Central memory CD4-positive, alpha-beta T cell (primary cell): ENCODE measurements around the gene VPS37C.
"Not testable (repeated sequence)": the region's sequence is repeated elsewhere in the genome, so short reads cannot be mapped to it uniquely, and the experiment has no call there.

Source experiments
- DNase-seq: peaks from one replicate; pipeline ENCODE4 v3.0.0; 2022

VPS37C gene

DNA sequence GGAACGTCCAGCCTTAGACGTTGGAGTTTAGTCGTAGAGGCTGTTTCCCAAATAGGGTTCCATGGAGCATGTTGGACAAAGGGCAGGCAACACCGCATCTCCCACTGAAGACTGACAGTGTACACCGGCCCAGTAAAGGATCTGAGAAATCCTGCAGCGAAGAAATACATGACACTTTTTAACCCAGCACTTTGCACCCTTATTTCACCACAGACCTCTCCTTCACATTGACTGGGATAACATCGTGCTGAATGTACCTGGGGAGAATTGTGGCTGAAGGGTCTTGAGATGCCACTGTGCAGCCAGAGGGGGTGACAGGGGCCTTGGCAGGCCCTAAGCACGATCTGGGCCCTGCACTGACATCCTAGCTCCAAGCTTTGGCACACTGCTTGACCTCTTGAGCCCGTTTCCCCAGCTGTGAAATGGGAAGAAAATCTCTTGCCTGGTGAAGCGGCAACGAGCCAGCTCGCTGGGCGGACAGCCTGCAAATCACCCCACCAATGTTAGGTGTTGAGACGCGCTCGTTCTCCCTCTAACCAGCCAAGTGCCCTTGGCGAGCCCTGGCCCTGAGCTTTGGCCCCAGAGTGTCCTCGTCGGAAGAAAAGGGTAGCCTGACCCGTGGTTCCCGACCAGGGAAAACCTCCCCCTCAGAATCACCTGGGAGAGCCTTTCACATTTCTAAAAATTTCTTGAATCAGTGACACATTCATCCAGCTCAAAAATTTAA is 45.6 kb downstream of the VPS37C start:
- no peak for DNase-seq

DNA sequence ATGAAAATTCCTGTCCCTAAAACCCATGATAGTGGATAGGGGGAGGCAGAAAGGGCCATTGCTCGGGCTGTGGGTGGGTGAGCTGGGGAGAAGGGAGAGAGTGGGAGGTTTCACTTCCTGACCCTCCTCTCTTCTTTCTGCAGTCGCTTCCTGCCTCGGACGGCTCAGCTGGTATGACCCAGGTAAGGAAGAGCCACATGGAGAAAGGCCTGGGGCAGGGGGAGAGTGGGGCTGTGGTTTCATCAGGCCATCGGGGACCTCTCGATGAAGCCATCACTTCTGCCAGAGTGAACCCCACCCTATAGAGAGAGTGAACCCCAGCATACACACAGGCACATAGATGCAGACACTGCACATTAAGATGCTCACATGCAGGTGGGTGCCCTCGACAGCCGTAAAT is 46.3 kb downstream of the VPS37C start:
- no peak for DNase-seq

DNA sequence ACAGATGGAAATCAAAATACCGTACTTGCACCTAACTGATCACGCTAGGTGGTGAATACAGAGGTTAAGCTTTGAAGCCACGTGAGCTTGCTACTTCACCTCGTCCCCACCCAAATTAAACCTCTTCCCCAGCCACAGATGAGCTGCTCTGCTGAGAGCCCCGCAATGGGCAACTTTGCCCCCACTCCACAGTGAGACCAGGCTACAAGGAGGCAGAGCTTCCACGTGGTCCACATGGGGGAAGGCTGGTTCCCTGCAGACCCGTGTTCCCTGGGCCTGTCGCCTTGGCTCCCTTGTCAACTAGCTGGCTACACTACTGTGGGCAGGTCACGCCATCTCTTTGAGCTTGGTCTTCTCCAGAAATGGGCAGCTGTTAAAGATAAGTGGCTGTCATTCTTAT is 48.0 kb downstream of the VPS37C start:
- no peak for DNase-seq

DNA sequence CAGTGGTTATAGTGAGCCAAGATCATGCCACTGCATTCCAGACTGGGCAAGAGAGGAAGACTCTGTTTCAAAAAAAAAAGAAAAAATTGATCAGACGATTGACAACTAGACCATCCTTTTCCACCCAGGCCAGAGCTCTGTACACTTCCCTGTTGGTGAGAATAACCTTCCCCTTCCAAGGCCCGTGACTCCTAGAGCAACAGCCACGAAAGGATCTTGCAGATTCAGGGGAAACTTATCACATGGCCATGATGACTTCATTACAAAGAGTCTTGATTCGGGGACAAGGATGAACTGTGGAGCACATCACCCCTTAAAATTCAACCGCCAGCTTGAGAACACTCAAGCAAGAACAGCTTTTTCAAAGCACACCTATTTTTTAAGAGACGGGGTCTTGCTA is 48.7 kb downstream of the VPS37C start:
- DNase-seq: no peak

DNA sequence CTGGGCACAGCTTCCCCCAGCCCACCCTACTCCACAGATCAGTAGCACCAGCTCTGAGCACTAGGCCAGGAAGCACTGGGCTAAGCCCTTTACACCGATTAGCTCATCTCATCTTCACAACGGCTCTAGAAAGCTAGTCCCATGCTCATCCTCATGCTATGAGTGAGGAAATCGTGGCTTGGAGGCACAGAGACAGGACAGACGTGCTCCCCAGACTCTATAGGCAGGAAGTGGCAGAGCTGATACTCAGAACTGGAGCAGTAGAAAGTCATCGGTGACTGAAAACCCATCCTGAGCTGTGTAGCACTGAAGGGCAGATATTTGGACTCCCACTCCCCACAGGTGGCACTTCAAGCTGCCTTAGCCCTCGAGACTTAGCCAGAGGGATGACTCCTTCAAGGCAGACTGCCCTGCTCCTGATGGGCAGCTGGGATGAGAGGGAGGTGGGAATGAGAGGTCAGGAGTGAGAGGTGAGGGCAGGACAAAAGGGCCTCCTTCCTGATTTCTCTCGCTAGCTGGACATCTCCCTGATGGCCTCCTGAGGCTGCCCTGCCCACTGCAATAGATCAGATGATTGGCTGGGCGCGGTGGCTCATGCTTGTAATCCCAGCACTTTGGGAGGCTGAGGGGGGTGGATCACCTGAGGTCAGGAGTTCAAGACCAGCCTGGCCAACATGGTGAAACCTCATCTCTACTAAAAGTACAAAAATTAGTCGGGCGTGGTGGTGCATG is 49.3 kb downstream of the VPS37C start:
- DNase-seq: peak; percentile 78

DNA sequence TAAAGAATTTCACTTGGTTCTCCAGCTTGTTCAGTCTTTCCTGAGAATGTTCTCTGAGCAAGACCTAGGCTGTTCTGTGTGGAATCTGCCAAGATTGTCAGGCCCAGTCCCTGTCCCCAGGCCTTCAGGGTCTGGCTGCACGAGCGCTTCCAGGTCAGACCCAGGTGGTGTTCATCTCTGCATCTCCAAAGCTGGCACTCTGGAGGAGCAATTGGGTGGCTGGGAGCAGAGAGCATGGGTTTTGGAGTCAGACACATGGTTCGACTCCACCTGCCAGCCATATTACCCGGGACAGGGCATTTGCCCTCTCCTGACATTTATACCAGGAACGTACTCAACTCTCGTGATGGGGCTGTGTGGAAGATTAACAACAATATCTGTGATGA is 50.2 kb downstream of the VPS37C start:
- no peak for DNase-seq

DNA sequence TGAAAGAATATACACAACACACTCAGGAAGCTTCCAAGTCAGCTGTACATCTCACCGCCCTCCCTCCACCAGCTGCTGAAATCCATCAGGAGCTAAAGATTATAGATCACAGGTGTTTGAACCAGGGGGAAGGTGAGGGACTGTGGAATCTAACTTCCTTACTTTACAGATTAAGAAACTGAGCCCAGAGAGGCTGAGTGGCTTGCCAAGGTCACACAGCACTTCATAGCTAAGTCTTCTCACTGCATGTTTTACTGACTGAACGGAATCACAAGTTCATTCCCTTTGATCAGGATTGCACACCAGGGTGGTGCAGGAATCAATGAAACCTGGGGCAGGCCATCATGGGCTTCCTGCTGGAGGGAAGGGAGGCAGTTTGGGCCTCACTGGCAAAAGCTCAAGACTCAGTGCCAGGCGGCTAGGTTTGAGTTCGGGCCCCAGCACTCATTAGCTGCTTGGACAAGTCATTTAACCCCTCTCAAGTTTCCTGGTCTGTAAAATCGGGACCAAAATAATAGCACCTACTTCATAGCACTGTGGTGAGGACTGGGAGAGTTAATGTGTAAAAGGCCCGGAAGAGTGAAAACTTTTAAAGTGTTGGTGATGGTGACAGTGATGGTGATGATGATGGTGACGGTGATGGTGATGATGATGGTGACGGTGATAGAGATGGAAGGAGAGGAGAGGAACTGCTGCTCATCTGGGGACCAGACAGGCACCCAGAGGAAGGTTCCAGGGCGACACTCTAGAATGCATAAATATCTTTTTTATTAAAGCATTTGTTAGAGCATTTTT is 50.8 kb downstream of the VPS37C start:
- peak; percentile 69 for DNase-seq

DNA sequence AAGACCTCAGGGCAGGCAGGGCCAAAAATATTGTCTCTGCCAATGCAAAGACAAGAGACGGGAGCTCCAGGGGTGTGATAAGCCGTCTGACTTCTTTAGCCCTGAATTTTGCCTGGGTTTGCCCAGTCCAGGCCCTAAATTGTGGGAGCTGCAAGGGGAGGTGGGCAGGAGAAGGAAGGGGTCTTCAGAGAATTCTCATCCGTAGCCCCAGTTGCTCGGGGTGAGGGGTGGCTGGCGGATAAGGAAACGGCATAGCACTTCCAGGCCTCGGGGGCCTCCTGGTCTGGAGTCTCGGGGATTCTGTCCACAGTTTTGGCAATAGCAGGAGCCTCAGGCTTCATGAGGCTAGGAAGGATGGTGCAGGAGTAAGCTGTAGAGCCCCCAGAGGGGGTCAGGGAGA is 51.6 kb downstream of the VPS37C start:
- no peak for DNase-seq

DNA sequence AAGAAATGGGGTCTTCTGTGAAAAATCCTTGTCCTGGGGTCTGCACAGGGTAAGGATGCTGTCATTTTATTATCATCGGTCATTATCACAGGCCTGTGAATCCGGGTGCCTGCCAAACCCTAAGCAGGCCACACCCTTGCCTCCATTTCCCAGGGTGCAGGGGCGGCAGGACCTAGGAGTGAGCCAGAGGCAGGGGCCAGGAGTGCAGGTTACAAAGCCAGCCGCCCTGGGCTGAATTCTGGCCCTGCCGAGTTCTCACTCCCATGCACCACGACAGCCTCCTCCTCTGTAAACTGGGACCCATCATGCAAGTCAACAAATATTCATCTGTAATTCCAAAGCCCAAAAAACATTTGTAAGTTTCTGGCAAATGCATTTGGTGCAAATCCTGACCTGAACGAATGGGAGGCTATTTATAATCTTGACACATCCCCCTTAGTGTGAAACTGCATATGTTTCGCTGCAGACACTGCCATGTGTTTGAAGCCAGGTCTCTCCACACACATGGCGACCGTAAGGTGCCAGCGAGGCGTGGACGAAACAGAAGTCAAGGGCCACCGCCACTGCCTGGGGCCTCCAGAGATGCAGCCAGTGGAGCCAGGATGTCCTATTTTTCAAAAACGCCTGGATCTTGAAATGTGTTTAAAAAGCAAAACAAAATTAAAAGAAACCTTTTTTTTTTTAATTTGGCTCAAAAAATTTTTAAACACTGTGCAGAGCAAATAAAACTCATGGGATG is 52.2 kb downstream of the VPS37C start:
- no peak for DNase-seq

DNA sequence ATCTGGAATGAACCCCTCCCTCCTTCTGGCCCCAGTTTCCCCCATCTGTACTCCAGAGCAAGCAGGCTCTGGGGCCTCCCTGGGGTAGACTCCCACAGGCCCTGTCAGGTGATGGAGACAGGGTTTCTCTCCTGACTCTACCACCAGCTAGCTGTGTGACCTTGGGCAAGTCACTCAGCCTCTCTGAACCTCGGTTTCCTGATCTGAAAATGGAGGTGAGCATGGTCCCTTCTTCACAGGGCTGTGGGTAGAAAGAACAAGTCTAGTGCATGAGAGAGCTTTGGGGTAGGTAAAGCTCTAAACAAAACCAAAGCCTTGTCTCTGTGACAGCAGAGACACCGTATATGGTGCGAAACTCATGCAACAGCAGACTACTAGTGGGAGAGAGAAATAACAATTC is 53.3 kb downstream of the VPS37C start:
- no peak for DNase-seq

DNA sequence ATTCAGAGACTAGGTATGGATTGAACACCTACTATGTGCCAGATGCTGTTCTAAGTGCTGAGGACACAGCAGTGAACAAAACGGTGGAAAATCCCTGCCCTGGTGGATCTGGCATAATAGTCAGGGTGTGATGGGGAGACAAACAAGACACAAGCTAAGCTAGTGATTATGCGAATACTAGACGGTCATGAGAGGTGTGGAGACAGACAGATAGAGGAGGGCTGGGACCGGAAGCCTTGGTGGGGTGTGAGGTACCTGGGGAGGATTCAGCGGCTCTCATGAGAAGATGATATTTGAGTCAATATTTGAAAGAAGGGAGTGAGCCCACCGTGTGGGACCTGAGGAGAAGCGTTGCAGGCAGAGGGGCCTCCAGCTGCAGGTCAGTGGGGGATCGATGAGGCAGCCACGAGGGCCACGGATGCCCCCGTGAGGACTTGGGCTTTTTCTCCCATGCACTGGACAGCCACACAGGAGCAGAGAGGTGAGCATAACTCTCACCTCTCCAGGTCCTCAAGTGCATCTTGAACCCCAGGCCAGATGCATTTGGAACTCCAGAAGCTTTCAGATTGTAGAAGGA is 54.2 kb downstream of the VPS37C start:
- DNase-seq: no peak

DNA sequence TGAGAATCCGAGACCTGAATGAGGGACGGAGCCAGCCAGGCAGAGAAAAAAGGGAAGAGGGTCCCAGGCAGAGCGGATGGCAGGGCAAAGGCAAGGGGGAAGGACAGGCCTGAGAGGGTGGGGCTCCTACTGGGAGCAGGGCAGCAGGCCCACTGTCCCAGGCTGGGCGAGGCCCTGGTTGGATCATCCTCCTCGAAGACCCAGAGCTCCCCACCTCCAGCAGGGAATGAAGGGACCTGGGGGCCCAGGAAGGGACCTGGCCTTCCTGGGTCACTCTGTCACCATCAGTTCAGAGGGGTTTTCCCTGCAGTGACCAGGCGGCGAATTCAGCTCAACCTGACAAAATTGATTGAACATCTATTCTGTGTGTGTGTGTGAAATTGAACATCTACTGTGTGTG is 54.9 kb downstream of the VPS37C start:
- no peak for DNase-seq

DNA sequence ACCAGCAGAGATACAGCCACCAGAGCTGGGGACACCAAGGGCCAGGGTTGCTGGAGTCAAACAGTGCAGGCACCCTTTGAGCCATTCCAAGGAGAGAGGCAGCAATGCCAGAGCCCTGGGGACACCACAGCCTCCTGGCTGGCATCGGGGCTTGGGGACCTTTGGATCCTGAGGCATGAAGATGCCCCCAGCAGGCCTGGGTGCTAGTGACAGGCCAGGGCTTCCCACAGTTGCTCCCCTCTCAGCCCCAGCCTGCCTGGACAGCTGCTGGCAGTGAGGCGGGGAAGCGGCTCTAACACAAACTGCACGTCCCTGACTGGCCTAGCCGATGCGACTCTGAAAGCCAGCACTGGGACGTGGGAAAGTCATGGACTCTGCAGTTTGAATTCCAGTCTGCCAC is 56.3 kb downstream of the VPS37C start:
- no peak for DNase-seq

DNA sequence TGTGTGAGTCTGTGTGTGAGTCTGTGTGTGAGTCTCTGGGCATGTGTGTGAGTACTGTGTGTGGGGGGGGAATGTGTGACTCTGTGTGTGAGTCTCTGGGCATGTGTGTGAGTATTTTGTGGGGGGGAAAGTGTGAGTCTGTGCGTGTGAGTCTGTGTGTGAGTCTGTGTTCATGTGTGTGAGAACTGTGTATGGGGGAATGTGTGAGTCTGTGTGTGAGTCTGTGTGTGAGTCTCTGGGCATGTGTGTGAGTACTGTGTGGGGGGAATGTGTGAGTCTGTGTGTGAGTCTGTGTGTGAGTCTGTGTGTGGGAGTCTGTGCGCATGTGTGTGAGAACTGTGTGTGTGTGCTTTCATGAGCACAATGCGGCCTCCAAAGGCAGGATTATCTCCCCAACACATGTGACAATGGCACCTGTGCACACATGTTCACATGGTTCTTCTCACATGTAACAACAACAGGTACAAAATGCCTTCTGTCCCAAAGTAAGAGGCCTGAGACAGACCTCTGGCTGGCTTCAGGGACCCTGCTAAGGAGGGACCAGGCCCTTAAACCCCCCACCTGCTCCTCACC is 57.3 kb downstream of the VPS37C start:
- no peak for DNase-seq

DNA sequence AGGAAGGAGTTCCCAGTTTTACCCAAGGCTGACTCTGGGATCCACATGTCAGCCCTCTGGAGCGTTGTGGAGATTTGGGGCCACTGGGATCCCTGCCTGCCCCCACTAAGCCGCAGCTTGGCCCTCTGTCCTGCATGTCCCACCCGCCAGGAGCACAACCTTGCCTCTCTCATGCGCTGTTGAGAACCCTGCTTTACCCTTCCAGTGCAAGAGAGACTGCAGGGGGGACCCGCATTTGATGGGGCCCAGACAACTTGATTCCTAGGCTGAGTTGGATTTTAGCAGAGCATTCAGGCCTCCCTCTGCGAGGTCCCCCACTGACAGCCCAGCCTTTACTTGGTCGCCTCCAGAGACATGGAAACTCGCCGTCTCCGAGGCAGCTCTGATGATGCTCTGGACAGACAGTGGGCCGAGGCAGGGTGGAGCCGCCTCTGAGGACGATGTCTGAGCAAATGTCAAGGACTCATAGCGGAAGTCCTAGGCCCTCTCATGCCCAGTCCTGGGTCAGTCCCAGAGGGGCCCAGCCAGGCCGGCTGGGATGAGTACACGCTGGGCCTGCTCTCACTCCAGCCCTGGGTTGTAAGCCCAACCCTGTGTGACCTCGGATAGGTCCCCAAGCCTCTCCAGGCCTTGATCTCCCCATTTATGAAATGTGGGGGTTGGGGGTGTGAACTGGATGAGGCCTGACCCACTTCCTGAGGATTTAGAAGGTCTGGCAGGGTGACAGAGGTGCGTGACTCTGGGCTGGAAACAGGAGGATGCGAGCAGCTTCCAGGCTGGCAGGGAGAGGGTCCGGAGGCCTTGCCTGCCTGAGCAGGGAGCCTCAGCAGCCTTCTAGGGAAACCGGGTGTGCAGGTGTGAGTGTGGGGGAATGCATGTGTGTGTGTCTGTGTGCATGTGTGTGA is 58.3 kb downstream of the VPS37C start:
- DNase-seq: peak; percentile 35

DNA sequence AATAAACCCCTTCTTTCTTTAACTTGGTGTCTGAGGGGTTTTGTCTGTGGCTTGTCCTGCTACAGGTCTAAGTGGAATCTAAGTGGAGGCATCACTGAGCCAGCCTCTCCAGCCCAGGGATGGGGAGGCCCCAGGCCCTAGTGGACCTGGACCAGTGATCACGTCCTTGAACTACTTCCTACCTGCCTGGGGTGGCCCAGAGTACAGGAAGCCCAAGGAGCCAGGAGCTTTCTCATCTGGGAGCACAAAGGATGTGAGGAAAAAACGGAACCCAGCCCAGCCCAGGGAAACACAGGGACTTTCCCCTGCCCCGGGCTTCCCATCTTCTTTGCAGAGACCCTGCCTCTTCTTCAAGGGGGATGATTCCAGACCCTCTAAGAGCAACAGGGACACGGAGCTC is 62.4 kb downstream of the VPS37C start:
- DNase-seq: no peak

DNA sequence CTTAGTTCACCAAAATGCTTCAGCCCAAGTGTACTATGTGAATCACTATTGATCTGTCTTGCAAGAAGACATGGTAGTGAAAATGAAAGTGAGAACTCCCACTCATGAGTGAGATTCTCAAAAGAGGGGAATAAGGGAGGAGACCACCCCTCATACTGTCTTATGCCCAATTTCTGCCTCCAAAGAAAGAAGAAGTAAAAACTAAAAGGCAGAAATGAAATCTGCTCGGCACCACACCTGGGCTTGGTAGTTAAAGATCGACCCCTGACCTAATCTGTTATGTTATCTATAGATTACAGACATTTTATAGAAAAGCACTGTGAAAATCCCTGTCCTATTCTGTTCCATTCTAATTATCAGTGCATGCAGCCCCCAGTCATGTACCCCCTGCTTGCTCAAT is 63.0 kb downstream of the VPS37C start:
- not testable (repeated sequence) for DNase-seq

DNA sequence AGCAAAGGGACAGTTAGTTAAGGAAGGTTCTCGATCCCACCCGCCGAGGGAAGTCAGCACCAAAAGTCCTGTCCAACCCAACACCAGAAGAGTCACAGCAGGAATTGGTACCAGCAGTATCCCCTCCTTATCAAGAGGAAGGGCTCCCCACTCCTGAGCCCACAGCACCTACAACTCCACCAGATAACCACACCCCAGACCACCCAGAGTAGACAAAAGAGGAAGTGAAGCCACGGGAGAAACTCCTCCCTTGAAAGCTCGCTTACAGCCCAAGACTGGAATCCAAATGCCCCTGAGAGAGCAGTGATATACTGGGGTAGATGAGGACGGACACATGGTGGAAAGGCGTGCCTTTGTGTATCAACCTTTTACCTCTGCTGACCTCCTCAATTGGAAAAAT is 66.2 kb downstream of the VPS37C start:
- DNase-seq: no peak

DNA sequence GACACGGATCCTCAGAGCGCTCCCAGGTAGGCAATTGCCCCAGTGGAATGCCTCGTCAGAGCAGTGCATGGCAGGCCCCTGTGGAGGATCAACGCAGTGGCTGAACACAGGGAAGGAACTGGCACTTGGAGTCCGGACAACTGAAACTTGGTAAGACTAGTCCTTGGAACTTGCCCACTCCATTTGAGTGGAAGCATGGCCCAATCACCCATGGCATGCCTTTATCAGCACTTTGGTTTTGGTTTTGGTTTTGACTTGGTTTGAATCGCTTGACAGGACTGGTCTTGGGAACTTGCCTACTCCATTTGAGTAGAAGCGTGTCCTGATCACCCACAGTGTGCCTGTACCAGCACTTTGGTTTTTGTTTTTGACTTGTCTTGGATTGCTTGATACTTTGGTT is 67.1 kb downstream of the VPS37C start:
- DNase-seq: not testable (repeated sequence)

DNA sequence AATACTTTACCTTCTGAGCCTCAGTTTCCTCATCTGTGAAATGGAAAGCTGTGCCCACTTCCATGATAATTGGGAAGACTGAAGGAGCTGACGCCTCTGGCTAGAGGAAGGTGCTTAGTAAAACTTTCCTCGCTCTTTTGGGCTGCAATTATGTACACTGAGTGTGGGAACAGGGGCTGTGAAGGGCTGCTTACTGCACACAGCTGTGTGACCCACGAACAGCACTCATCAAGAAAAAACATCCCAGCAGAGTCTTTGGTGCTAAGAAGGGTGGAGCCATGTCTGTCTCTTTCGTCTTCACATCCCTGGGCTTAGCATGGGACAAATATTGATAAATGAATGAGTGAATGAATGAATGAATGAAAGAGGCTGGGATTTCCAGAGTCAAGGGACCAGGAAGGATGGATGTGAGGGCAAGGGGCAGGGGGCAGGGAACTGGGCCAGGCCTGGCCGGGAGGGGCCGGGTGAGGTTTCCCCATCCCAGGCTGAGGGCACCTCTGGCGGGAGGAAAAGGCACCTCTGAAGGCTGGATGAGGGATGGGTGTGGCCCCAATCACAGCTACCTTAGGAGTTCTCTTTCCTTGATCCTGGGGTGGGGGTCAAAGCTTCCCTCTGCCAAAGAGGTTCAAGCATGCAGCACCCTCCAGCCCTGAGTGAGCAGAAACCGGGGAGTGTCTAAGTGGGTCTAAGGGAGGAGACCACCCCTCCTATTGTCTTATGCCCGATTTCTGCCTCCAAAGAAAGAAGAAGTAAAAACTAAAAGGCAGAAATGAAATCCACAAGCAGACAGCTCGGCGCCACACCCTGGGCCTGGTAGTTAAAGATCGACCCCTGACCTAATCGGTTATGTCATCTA is 68.1 kb downstream of the VPS37C start:
- DNase-seq: no peak
